ENCODE results near the gene UBASH3A.
"Not testable (repeated sequence)": the region's sequence is repeated elsewhere in the genome, so short reads cannot be mapped to it uniquely, and the experiment has no call there.

The UBASH3A gene

GRCh38 chr21:42390696-42391095 lies 13.0 kb upstream of the UBASH3A start:
- DNase-seq (ENCODE audit: low read depth in 2 of 2) = no peak

GRCh38 chr21:42391297-42391696 lies 12.4 kb upstream of the UBASH3A start:
- DNase-seq (ENCODE audit: low read depth in 2 of 2) = no peak

- no peak for DNase-seq (ENCODE audit: low read depth in 2 of 2)
These were observed 10.8 kb upstream of the UBASH3A start for GRCh38 chr21:42392731-42393442.

GRCh38 chr21:42393443-42393950 lies 10.2 kb upstream of the UBASH3A start:
- DNase-seq (ENCODE audit: low read depth in 2 of 2) = no peak

- DNase-seq (ENCODE audit: low read depth in 2 of 2) = no peak
These were observed 8.4 kb upstream of the UBASH3A start for GRCh38 chr21:42395302-42395701.

- no peak for DNase-seq (ENCODE audit: low read depth in 2 of 2)
These were observed 7.6 kb upstream of the UBASH3A start, which contains the start of gene TMPRSS3 for GRCh38 chr21:42395905-42396651. Gene TMPRSS3 (minus strand): TSS chr21:42396052. CDS start chr21:42395417, 635 bp downstream.

- no peak for DNase-seq (ENCODE audit: low read depth in 2 of 2)
These were observed 6.6 kb upstream of the UBASH3A start for GRCh38 chr21:42396799-42397745.

GRCh38 chr21:42397746-42398394 lies 5.8 kb upstream of the UBASH3A start:
- no peak for DNase-seq (ENCODE audit: low read depth in 2 of 2)

- DNase-seq (ENCODE audit: low read depth in 2 of 2) = no peak
These were observed 5.2 kb upstream of the UBASH3A start for GRCh38 chr21:42398436-42399028.

- no peak for DNase-seq (ENCODE audit: low read depth in 2 of 2)
These were observed 3.2 kb upstream of the UBASH3A start for GRCh38 chr21:42400525-42400924.

- no peak for DNase-seq (ENCODE audit: low read depth in 2 of 2)
These were observed 2.5 kb upstream of the UBASH3A start for GRCh38 chr21:42401154-42401553.

GRCh38 chr21:42401820-42402251 lies 1.9 kb upstream of the UBASH3A start:
- DNase-seq (ENCODE audit: low read depth in 2 of 2) = no peak

- no peak for DNase-seq (ENCODE audit: low read depth in 2 of 2)
These were observed 837 bp downstream of the UBASH3A start for GRCh38 chr21:42404539-42404938.

GRCh38 chr21:42405064-42406013 lies 1.6 kb downstream of the UBASH3A start:
- no peak for DNase-seq (ENCODE audit: low read depth in 2 of 2)

- DNase-seq (ENCODE audit: low read depth in 2 of 2) = no peak
These were observed 2.5 kb downstream of the UBASH3A start for GRCh38 chr21:42406201-42406621.

GRCh38 chr21:42406866-42407265 lies 3.2 kb downstream of the UBASH3A start:
- DNase-seq (ENCODE audit: low read depth in 2 of 2) = no peak

GRCh38 chr21:42407476-42407875 lies 3.8 kb downstream of the UBASH3A start:
- no peak for DNase-seq (ENCODE audit: low read depth in 2 of 2)

- DNase-seq (ENCODE audit: low read depth in 2 of 2) = not testable (repeated sequence)
These were observed 5.0 kb downstream of the UBASH3A start for GRCh38 chr21:42408718-42409117.

GRCh38 chr21:42409366-42409765 lies 5.7 kb downstream of the UBASH3A start:
- DNase-seq (ENCODE audit: low read depth in 2 of 2) = no peak
